Stimulated activated memory B cell treated with anti-CD40 and anti-IgM and Interleukin-4, amounts not matched to agents 10 μg/mL and 1 μg/mL and 100 μg/mL, for 72 hours (primary cell): ENCODE data around the gene BYSL.

Source experiments
- ATAC-seq: fragments of 150-1000 bp; cut with Tn5 transposase; 2 replicates; pipeline ENCODE4 v1.10.0; 2021
- H3K27ac Mint-ChIP-seq: one replicate; pipeline ENCODE4 v1.8.0; 2022; ENCODE audit warnings: mild to moderate bottlenecking, mixed read lengths
- H3K27me3 Mint-ChIP-seq: one replicate; pipeline ENCODE4 v1.8.0; 2022; ENCODE audit warnings: mixed read lengths
- H3K36me3 Mint-ChIP-seq: one replicate; pipeline ENCODE4 v1.8.0; 2022; ENCODE audit warnings: mixed read lengths
- H3K4me1 Mint-ChIP-seq: one replicate; pipeline ENCODE4 v1.8.0; 2022; ENCODE audit warnings: mixed read lengths
- H3K4me3 Mint-ChIP-seq: one replicate; pipeline ENCODE4 v1.8.0; 2022; ENCODE audit warnings: mild to moderate bottlenecking, moderate library complexity, mixed read lengths
- H3K9me3 Mint-ChIP-seq: one replicate; pipeline ENCODE4 v1.8.0; 2022; ENCODE audit warnings: mixed read lengths

The BYSL gene

GRCh38 chr6:41896281-41896680 is 25.0 kb upstream of the BYSL start:
- H3K4me1 Mint-ChIP-seq, result peaks cover 9% of the 10 kb centered on the region
- H3K4me3 Mint-ChIP-seq, result no peak overlapping the region
- H3K9me3 Mint-ChIP-seq, result no peaks in the 10 kb centered on the region
- H3K27me3 Mint-ChIP-seq, result no peaks in the 10 kb centered on the region
- no peak overlapping the region for H3K27ac Mint-ChIP-seq
- ATAC-seq, result no peak
- no peaks in the 10 kb centered on the region for H3K36me3 Mint-ChIP-seq

- no peak overlapping the region for H3K4me3 Mint-ChIP-seq
- H3K4me1 Mint-ChIP-seq, result peaks cover 7% of the 10 kb centered on the region
- H3K9me3 Mint-ChIP-seq, result no peaks in the 10 kb centered on the region
- peaks cover 14% of the 10 kb centered on the region for H3K36me3 Mint-ChIP-seq
- no peak for ATAC-seq
- H3K27ac Mint-ChIP-seq, result no peak overlapping the region
- no peaks in the 10 kb centered on the region for H3K27me3 Mint-ChIP-seq
Measured at GRCh38 chr6:41900861-41901260, 20.4 kb upstream of the BYSL start.

- peaks cover 14% of the 10 kb centered on the region for H3K36me3 Mint-ChIP-seq
- H3K9me3 Mint-ChIP-seq, result no peaks in the 10 kb centered on the region
- no peak overlapping the region for H3K27ac Mint-ChIP-seq
- no peak overlapping the region for H3K4me3 Mint-ChIP-seq
- no peaks in the 10 kb centered on the region for H3K4me1 Mint-ChIP-seq
- no peak for ATAC-seq
- no peaks in the 10 kb centered on the region for H3K27me3 Mint-ChIP-seq
Measured at GRCh38 chr6:41901882-41902519, 19.3 kb upstream of the BYSL start.

- ATAC-seq, result no peak
- Mint-ChIP-seq H3K27me3 (no peaks in the 10 kb centered on the region), H3K36me3 (peaks cover 38% of the 10 kb centered on the region), H3K27ac (no peak overlapping the region), H3K4me3 (no peak overlapping the region), H3K9me3 (no peaks in the 10 kb centered on the region), H3K4me1 (peaks cover 7% of the 10 kb centered on the region)
Measured at GRCh38 chr6:41909727-41910126, 11.6 kb upstream of the BYSL start.

- Mint-ChIP-seq H3K36me3 (peaks cover 15% of the 10 kb centered on the region), H3K27ac (no peak overlapping the region), H3K4me1 (peaks cover 7% of the 10 kb centered on the region), H3K4me3 (no peak overlapping the region), H3K27me3 (no peaks in the 10 kb centered on the region), H3K9me3 (no peaks in the 10 kb centered on the region)
- ATAC-seq, result no peak
Measured at GRCh38 chr6:41914343-41914742, 7.0 kb upstream of the BYSL start.

- Mint-ChIP-seq H3K27me3 (no peaks in the 10 kb centered on the region), H3K9me3 (no peaks in the 10 kb centered on the region), H3K4me1 (peaks cover 11% of the 10 kb centered on the region), H3K27ac (no peak overlapping the region), H3K4me3 (no peak overlapping the region), H3K36me3 (peaks cover 15% of the 10 kb centered on the region)
- no peak for ATAC-seq
Measured at GRCh38 chr6:41914869-41915530, 6.3 kb upstream of the BYSL start.

GRCh38 chr6:41917528-41917927 is 3.8 kb upstream of the BYSL start:
- Mint-ChIP-seq H3K27ac (no peak overlapping the region), H3K9me3 (no peaks in the 10 kb centered on the region), H3K4me1 (peaks cover 33% of the 10 kb centered on the region), H3K27me3 (no peaks in the 10 kb centered on the region), H3K36me3 (peaks cover 15% of the 10 kb centered on the region), H3K4me3 (no peak overlapping the region)
- ATAC-seq, result no peak

- H3K9me3 Mint-ChIP-seq, result no peaks in the 10 kb centered on the region
- H3K27ac Mint-ChIP-seq, result peak overlapping the region; percentile 97
- no peak for ATAC-seq
- H3K4me1 Mint-ChIP-seq, result peaks cover 58% of the 10 kb centered on the region
- H3K36me3 Mint-ChIP-seq, result peaks cover 21% of the 10 kb centered on the region
- H3K27me3 Mint-ChIP-seq, result no peaks in the 10 kb centered on the region
- peak overlapping the region; percentile 99 for H3K4me3 Mint-ChIP-seq
Measured at GRCh38 chr6:41921712-41921998, 356 bp downstream of the BYSL start.

- peaks cover 58% of the 10 kb centered on the region for H3K4me1 Mint-ChIP-seq
Measured at GRCh38 chr6:41922154-41922553, 855 bp downstream of the BYSL start.

GRCh38 chr6:41927253-41927652 is 6.0 kb downstream of the BYSL start:
- Mint-ChIP-seq H3K27ac (no peak overlapping the region), H3K36me3 (peaks cover 48% of the 10 kb centered on the region), H3K9me3 (no peaks in the 10 kb centered on the region), H3K27me3 (no peaks in the 10 kb centered on the region), H3K4me3 (no peak overlapping the region), H3K4me1 (peaks cover 39% of the 10 kb centered on the region)
- no peak for ATAC-seq

More at GRCh38 chr6:41922154-41922553, 855 bp downstream of the BYSL start:
- no peaks in the 10 kb centered on the region for H3K27me3 Mint-ChIP-seq
- H3K27ac Mint-ChIP-seq, result peak overlapping the region; percentile 97
- no peaks in the 10 kb centered on the region for H3K9me3 Mint-ChIP-seq
- no peak for ATAC-seq
- H3K4me3 Mint-ChIP-seq, result peak overlapping the region; percentile 99
- peaks cover 21% of the 10 kb centered on the region for H3K36me3 Mint-ChIP-seq

- Mint-ChIP-seq H3K4me1 (peaks cover 28% of the 10 kb centered on the region), H3K36me3 (peaks cover 52% of the 10 kb centered on the region), H3K27ac (no peak overlapping the region), H3K9me3 (no peaks in the 10 kb centered on the region), H3K27me3 (no peaks in the 10 kb centered on the region), H3K4me3 (no peak overlapping the region)
- ATAC-seq, result no peak
Measured at GRCh38 chr6:41929924-41930323, 8.6 kb downstream of the BYSL start.

- Mint-ChIP-seq H3K36me3 (peaks cover 51% of the 10 kb centered on the region), H3K4me3 (no peak overlapping the region), H3K4me1 (peaks cover 38% of the 10 kb centered on the region), H3K27me3 (no peaks in the 10 kb centered on the region), H3K27ac (peak overlapping the region; percentile 68), H3K9me3 (no peaks in the 10 kb centered on the region)
- ATAC-seq, result no peak
Measured at GRCh38 chr6:41931792-41932191, 10.5 kb downstream of the BYSL start.

GRCh38 chr6:41932378-41932777 is 11.1 kb downstream of the BYSL start:
- Mint-ChIP-seq H3K4me1 (peaks cover 44% of the 10 kb centered on the region), H3K27ac (peak overlapping the region; percentile 68), H3K9me3 (no peaks in the 10 kb centered on the region), H3K27me3 (no peaks in the 10 kb centered on the region), H3K36me3 (peaks cover 51% of the 10 kb centered on the region), H3K4me3 (no peak overlapping the region)
- ATAC-seq, result no peak

GRCh38 chr6:41934278-41935192 is 13.2 kb downstream of the BYSL start:
- no peak overlapping the region for H3K4me3 Mint-ChIP-seq
- H3K27ac Mint-ChIP-seq, result peak overlapping the region; percentile 68
- peaks cover 45% of the 10 kb centered on the region for H3K36me3 Mint-ChIP-seq
- H3K27me3 Mint-ChIP-seq, result no peaks in the 10 kb centered on the region
- no peak for ATAC-seq
- H3K9me3 Mint-ChIP-seq, result no peaks in the 10 kb centered on the region
- H3K4me1 Mint-ChIP-seq, result peaks cover 66% of the 10 kb centered on the region

GRCh38 chr6:41935193-41935574 is 13.9 kb downstream of the BYSL start:
- ATAC-seq, result no peak
- no peaks in the 10 kb centered on the region for H3K9me3 Mint-ChIP-seq
- no peaks in the 10 kb centered on the region for H3K27me3 Mint-ChIP-seq
- peaks cover 39% of the 10 kb centered on the region for H3K36me3 Mint-ChIP-seq
- H3K4me1 Mint-ChIP-seq, result peaks cover 72% of the 10 kb centered on the region
- H3K27ac Mint-ChIP-seq, result peak overlapping the region; percentile 68
- no peak overlapping the region for H3K4me3 Mint-ChIP-seq
